ENCODE measurements around the gene CFAP47. TPM values are rescaled to one million over a fixed set of nuclear protein-coding genes. Genes with fewer than 3 reads are reported as not detected.

Gene CFAP47
- polyA plus RNA-seq, 4 donors, result 0.07 TPM; not detected in 3

GRCh38 chrX:36314303-36314702 lies 394.8 kb downstream of the CFAP47 start:
- Histone ChIP-seq H3K36me3 (ENCODE audit: control insufficient read depth in 3 of 3, insufficient read depth in 2 of 3, low read depth in 1 of 3, low read length in 3 of 3) (no peaks in the 10 kb centered on the region), H3K27ac (ENCODE audit: low read depth in 1 of 3, low read length in 2 of 3) (no peak overlapping the region), H3K9me3 (ENCODE audit: control insufficient read depth in 2 of 2, insufficient read depth in 1 of 2, low read depth in 1 of 2, low read length in 1 of 2) (no peaks in the 10 kb centered on the region), H3K4me3 (ENCODE audit: low read depth in 1 of 3, low read length in 3 of 3) (no peak overlapping the region), H3K27me3 (ENCODE audit: control insufficient read depth in 3 of 3, insufficient read depth in 3 of 3, low read length in 3 of 3) (no peaks in the 10 kb centered on the region), H3K4me1 (ENCODE audit: control insufficient read depth in 3 of 3, insufficient read depth in 2 of 3, low read depth in 1 of 3, low read length in 2 of 3) (no peaks in the 10 kb centered on the region)
- FAIRE-seq, result no peak
- 51 to 65% (median 65%) methylated on average over 3 of the region's 3 CpGs for WGBS, 3 donors
- DNase-seq, result no peak

GRCh38 chrX:36334572-36334971 lies 415.0 kb downstream of the CFAP47 start:
- WGBS, 3 donors, result 72 to 90% (median 89%) methylated on average over 1 of the region's 1 CpG
- FAIRE-seq (no peak), DNase-seq (no peak)
- Histone ChIP-seq H3K27me3 (ENCODE audit: control insufficient read depth in 3 of 3, insufficient read depth in 3 of 3, low read length in 3 of 3) (no peaks in the 10 kb centered on the region), H3K9me3 (ENCODE audit: control insufficient read depth in 2 of 2, insufficient read depth in 1 of 2, low read depth in 1 of 2, low read length in 1 of 2) (no peaks in the 10 kb centered on the region), H3K4me1 (ENCODE audit: control insufficient read depth in 3 of 3, insufficient read depth in 2 of 3, low read depth in 1 of 3, low read length in 2 of 3) (no peaks in the 10 kb centered on the region), H3K27ac (ENCODE audit: low read depth in 1 of 3, low read length in 2 of 3) (no peak overlapping the region), H3K4me3 (ENCODE audit: low read depth in 1 of 3, low read length in 3 of 3) (no peak overlapping the region), H3K36me3 (ENCODE audit: control insufficient read depth in 3 of 3, insufficient read depth in 2 of 3, low read depth in 1 of 3, low read length in 3 of 3) (no peaks in the 10 kb centered on the region)

- Histone ChIP-seq H3K36me3 (ENCODE audit: control insufficient read depth in 3 of 3, insufficient read depth in 2 of 3, low read depth in 1 of 3, low read length in 3 of 3) (no peaks in the 10 kb centered on the region), H3K4me3 (ENCODE audit: low read depth in 1 of 3, low read length in 3 of 3) (no peak overlapping the region), H3K9me3 (ENCODE audit: control insufficient read depth in 2 of 2, insufficient read depth in 1 of 2, low read depth in 1 of 2, low read length in 1 of 2) (no peaks in the 10 kb centered on the region), H3K27me3 (ENCODE audit: control insufficient read depth in 3 of 3, insufficient read depth in 3 of 3, low read length in 3 of 3) (no peaks in the 10 kb centered on the region), H3K27ac (ENCODE audit: low read depth in 1 of 3, low read length in 2 of 3) (no peak overlapping the region), H3K4me1 (ENCODE audit: control insufficient read depth in 3 of 3, insufficient read depth in 2 of 3, low read depth in 1 of 3, low read length in 2 of 3) (no peaks in the 10 kb centered on the region)
- DNase-seq (no peak), FAIRE-seq (no peak)
- WGBS, 3 donors, result 67 to 86% (median 77%) methylated on average over 3 of the region's 3 CpGs
Observed at GRCh38 chrX:36336751-36337150, 417.2 kb downstream of the CFAP47 start.

- FAIRE-seq (no peak), DNase-seq (no peak)
- H3K36me3 ChIP-seq (ENCODE audit: control insufficient read depth in 3 of 3, insufficient read depth in 2 of 3, low read depth in 1 of 3, low read length in 3 of 3), result no peaks in the 10 kb centered on the region
- H3K9me3 ChIP-seq (ENCODE audit: control insufficient read depth in 2 of 2, insufficient read depth in 1 of 2, low read depth in 1 of 2, low read length in 1 of 2), result no peaks in the 10 kb centered on the region
- no peaks in the 10 kb centered on the region for H3K27me3 ChIP-seq (ENCODE audit: control insufficient read depth in 3 of 3, insufficient read depth in 3 of 3, low read length in 3 of 3)
- no peaks in the 10 kb centered on the region for H3K4me1 ChIP-seq (ENCODE audit: control insufficient read depth in 3 of 3, insufficient read depth in 2 of 3, low read depth in 1 of 3, low read length in 2 of 3)
- no peak overlapping the region for H3K4me3 ChIP-seq (ENCODE audit: low read depth in 1 of 3, low read length in 3 of 3)
- WGBS, 3 donors, result 38 to 77% (median 57%) methylated on average over 1 of the region's 1 CpG
- H3K27ac ChIP-seq (ENCODE audit: low read depth in 1 of 3, low read length in 2 of 3), result no peak overlapping the region
Observed at GRCh38 chrX:36344301-36344700, 424.8 kb downstream of the CFAP47 start.

GRCh38 chrX:36348509-36348908 lies 429.0 kb downstream of the CFAP47 start:
- no peak overlapping the region for H3K27ac ChIP-seq (ENCODE audit: low read depth in 1 of 3, low read length in 2 of 3)
- WGBS, 3 donors, result 66 to 94% (median 91%) methylated on average over 1 of the region's 1 CpG

GRCh38 chrX:36357855-36358254 lies 438.3 kb downstream of the CFAP47 start:
- no peak for FAIRE-seq
- H3K4me1 ChIP-seq (ENCODE audit: control insufficient read depth in 3 of 3, insufficient read depth in 2 of 3, low read depth in 1 of 3, low read length in 2 of 3), result no peaks in the 10 kb centered on the region

More at GRCh38 chrX:36348509-36348908, 429.0 kb downstream of the CFAP47 start:
- H3K36me3 ChIP-seq (ENCODE audit: control insufficient read depth in 3 of 3, insufficient read depth in 2 of 3, low read depth in 1 of 3, low read length in 3 of 3), result no peaks in the 10 kb centered on the region
- no peaks in the 10 kb centered on the region for H3K9me3 ChIP-seq (ENCODE audit: control insufficient read depth in 2 of 2, insufficient read depth in 1 of 2, low read depth in 1 of 2, low read length in 1 of 2)
- no peak overlapping the region for H3K4me3 ChIP-seq (ENCODE audit: low read depth in 1 of 3, low read length in 3 of 3)
- no peaks in the 10 kb centered on the region for H3K27me3 ChIP-seq (ENCODE audit: control insufficient read depth in 3 of 3, insufficient read depth in 3 of 3, low read length in 3 of 3)
- H3K4me1 ChIP-seq (ENCODE audit: control insufficient read depth in 3 of 3, insufficient read depth in 2 of 3, low read depth in 1 of 3, low read length in 2 of 3), result no peaks in the 10 kb centered on the region
- no peak for DNase-seq
- no peak for FAIRE-seq

GRCh38 chrX:36364262-36364661 lies 444.7 kb downstream of the CFAP47 start:
- DNase-seq, result no peak

More at GRCh38 chrX:36357855-36358254, 438.3 kb downstream of the CFAP47 start:
- Histone ChIP-seq H3K27me3 (ENCODE audit: control insufficient read depth in 3 of 3, insufficient read depth in 3 of 3, low read length in 3 of 3) (no peaks in the 10 kb centered on the region), H3K27ac (ENCODE audit: low read depth in 1 of 3, low read length in 2 of 3) (no peak overlapping the region), H3K36me3 (ENCODE audit: control insufficient read depth in 3 of 3, insufficient read depth in 2 of 3, low read depth in 1 of 3, low read length in 3 of 3) (no peaks in the 10 kb centered on the region), H3K9me3 (ENCODE audit: control insufficient read depth in 2 of 2, insufficient read depth in 1 of 2, low read depth in 1 of 2, low read length in 1 of 2) (peaks cover 0 to 3% of the 10 kb centered on the region in 2 donors), H3K4me3 (ENCODE audit: low read depth in 1 of 3, low read length in 3 of 3) (no peak overlapping the region)
- DNase-seq, result no peak
- 38 to 59% (median 38%) methylated on average over 1 of the region's 1 CpG for WGBS, 3 donors

GRCh38 chrX:36383495-36383894 lies 464.0 kb downstream of the CFAP47 start:
- H3K27ac ChIP-seq (ENCODE audit: low read depth in 1 of 3, low read length in 2 of 3), result no peak overlapping the region

More at GRCh38 chrX:36364262-36364661, 444.7 kb downstream of the CFAP47 start:
- Histone ChIP-seq H3K36me3 (ENCODE audit: control insufficient read depth in 3 of 3, insufficient read depth in 2 of 3, low read depth in 1 of 3, low read length in 3 of 3) (no peaks in the 10 kb centered on the region), H3K4me3 (ENCODE audit: low read depth in 1 of 3, low read length in 3 of 3) (no peak overlapping the region), H3K9me3 (ENCODE audit: control insufficient read depth in 2 of 2, insufficient read depth in 1 of 2, low read depth in 1 of 2, low read length in 1 of 2) (peaks cover 0 to 3% of the 10 kb centered on the region in 2 donors), H3K27ac (ENCODE audit: low read depth in 1 of 3, low read length in 2 of 3) (no peak overlapping the region), H3K4me1 (ENCODE audit: control insufficient read depth in 3 of 3, insufficient read depth in 2 of 3, low read depth in 1 of 3, low read length in 2 of 3) (no peaks in the 10 kb centered on the region), H3K27me3 (ENCODE audit: control insufficient read depth in 3 of 3, insufficient read depth in 3 of 3, low read length in 3 of 3) (no peaks in the 10 kb centered on the region)
- FAIRE-seq, result no peak
- WGBS, 3 donors, result 50 to 82% (median 57%) methylated on average over 1 of the region's 1 CpG

GRCh38 chrX:36388901-36389300 lies 469.4 kb downstream of the CFAP47 start:
- Histone ChIP-seq H3K9me3 (ENCODE audit: control insufficient read depth in 2 of 2, insufficient read depth in 1 of 2, low read depth in 1 of 2, low read length in 1 of 2) (no peaks in the 10 kb centered on the region), H3K4me3 (ENCODE audit: low read depth in 1 of 3, low read length in 3 of 3) (no peak overlapping the region), H3K27me3 (ENCODE audit: control insufficient read depth in 3 of 3, insufficient read depth in 3 of 3, low read length in 3 of 3) (no peaks in the 10 kb centered on the region), H3K27ac (ENCODE audit: low read depth in 1 of 3, low read length in 2 of 3) (no peak overlapping the region), H3K4me1 (ENCODE audit: control insufficient read depth in 3 of 3, insufficient read depth in 2 of 3, low read depth in 1 of 3, low read length in 2 of 3) (no peaks in the 10 kb centered on the region), H3K36me3 (ENCODE audit: control insufficient read depth in 3 of 3, insufficient read depth in 2 of 3, low read depth in 1 of 3, low read length in 3 of 3) (no peaks in the 10 kb centered on the region)
- FAIRE-seq, result no peak
- DNase-seq, result no peak
- 50 to 73% (median 51%) methylated on average over 4 of the region's 4 CpGs for WGBS, 3 donors

More at GRCh38 chrX:36383495-36383894, 464.0 kb downstream of the CFAP47 start:
- DNase-seq (no peak), FAIRE-seq (no peak)
- H3K36me3 ChIP-seq (ENCODE audit: control insufficient read depth in 3 of 3, insufficient read depth in 2 of 3, low read depth in 1 of 3, low read length in 3 of 3), result no peaks in the 10 kb centered on the region
- H3K9me3 ChIP-seq (ENCODE audit: control insufficient read depth in 2 of 2, insufficient read depth in 1 of 2, low read depth in 1 of 2, low read length in 1 of 2), result no peaks in the 10 kb centered on the region
- no peaks in the 10 kb centered on the region for H3K27me3 ChIP-seq (ENCODE audit: control insufficient read depth in 3 of 3, insufficient read depth in 3 of 3, low read length in 3 of 3)
- H3K4me3 ChIP-seq (ENCODE audit: low read depth in 1 of 3, low read length in 3 of 3), result no peak overlapping the region
- 80 to 92% (median 81%) methylated on average over 4 of the region's 4 CpGs for WGBS, 3 donors
- no peaks in the 10 kb centered on the region for H3K4me1 ChIP-seq (ENCODE audit: control insufficient read depth in 3 of 3, insufficient read depth in 2 of 3, low read depth in 1 of 3, low read length in 2 of 3)

Measured in small intestine (tissue), 7 donors.